ENCODE data around the gene MRPS26.

DNA sequence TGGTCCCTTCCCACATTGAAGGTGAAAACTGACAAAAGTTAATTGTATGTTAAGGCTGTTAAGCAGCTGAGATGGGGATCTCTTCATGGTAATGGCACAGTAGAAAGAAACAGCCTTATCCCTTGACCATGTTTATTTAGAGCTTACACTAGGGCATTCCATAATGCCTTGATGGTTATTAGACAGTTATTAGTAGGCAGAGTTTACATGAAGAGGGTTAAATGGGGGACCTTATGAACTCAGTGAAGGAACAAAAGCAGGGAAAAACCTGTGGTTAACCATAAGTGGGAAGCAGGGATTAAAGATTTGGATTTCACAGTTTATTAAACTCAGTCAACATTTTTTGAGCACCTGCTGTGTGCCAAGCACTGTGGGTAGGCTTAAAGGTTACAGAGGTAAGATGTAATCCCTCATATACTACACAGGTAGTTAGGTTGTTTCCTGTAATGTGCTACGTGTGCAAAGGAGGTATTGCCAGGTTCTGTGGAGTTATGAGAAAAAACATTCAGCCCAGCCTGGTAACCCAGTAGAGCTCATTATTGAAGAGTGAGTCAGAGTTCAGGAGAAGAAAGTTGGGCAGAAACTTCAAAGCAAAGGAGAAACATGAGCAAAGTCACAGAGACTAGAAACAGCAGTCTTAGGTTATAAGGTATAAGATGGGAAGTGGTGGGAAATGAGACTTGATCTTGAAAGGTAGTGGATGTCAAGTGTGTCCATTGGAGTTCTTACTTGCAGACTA is 34.7 kb upstream of the MRPS26 start:
- TF ChIP-seq GATA2 (IDR thresholded peaks at IDR 0.05; ENCODE audit: low read depth, low read length) (no peak), GATA3 (IDR thresholded peaks at IDR 0.05; ENCODE audit: low read depth, low read length) (no peak)

Data from SH-SY5Y (cell line).